Measurements from ENCODE around the gene C10orf120.

C10orf120 gene

DNA sequence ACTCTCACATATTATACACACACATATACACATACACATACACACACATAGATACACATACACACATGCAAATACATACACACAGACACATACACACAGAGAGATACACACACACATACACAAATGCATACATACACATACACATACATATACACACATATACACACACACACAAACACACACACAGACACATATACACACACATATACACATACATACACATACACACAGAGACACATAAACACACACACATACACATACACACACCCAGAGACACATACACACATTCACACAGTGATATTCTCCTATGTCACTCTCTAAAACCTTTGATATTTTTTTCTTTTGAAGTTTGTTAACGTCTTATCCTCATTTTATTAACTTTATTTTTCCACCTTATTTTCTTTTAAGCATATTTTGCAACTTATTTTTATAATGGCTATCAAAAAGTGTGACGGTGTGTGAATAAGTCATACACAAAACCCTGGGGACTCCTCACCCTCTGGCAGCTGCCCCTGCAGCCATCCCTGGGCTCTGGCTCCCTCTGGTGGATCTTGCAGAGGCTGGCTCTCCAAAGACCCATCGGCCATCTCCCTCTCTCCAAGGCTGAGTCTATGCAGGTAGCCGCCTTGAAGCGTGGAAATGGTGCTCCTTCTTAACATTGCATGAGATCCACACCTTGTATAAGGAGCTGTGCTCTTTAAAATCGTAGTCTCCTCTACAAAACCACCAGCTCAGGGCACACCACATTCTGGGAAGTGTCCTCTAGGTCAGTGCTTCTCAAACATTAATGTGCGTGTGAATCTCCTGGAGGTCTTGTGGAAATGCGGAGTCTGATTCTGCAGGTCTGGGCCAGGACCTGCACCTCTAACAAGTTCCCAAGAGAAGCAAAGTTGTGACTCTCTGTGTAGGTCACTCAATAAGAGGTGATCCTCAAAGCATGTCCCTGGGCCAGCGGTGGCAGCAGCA is 4.1 kb upstream of the C10orf120 start:
- DNase-seq (ENCODE audit: low read depth), result peak; percentile 53

DNA sequence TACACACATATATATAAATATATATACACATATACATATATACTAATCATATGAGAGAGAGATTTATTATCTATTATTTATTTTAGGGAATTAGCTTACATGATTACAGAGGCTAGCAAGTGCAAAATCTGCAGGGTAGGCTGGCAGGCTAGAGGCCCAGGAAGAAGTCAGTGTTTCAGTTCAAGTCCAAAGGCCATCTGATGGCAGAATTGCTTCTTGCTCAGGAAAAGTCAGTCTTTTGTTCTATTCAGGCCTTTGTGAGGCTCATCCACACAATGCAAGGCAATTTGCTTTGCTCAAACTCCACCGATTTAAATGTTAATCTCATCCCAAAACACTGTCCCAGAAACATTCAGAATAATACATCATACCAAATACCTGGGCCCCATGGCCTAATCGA is 2.6 kb upstream of the C10orf120 start:
- no peak for DNase-seq (ENCODE audit: low read depth)

DNA sequence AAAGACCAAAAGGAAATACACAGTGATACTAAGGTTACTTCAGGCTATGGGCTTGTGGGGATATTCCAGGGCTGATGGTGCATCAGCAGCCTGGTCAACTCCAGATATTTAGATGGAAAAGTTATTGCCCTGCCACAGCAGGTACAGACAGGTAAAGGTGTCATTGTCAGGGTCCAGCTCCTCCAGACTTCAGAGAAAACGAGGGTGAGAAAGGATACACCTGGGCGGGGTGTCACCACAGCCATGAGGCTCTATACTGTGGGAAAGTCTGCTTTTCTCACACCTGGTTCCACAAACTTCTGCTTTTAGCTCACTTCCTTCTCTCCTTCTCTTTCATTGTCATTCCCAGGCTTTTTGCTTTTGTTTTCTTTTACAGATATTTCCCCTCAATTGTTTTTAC is 2.0 kb upstream of the C10orf120 start:
- no peak for DNase-seq (ENCODE audit: low read depth)

DNA sequence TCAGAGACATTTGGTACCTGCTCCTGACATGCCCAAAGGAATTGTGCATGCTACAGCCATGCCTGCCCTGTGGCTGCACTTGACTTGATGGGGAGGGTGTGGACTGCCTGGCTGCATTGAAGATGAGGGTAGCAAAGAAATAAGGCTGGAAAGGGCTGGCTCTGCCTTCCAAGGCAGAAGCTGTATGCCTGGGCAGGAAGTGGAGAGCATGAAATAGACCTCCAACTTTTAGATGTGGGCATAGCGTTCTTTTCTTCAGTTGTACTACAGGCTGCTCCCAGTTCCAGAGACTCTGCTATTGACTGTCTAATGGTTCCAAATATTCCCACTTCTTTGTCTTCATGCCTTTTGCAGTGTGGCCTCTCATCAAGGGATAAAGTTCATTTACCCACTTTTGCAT is 3.0 kb downstream of the C10orf120 start:
- no peak for DNase-seq (ENCODE audit: low read depth)

DNA sequence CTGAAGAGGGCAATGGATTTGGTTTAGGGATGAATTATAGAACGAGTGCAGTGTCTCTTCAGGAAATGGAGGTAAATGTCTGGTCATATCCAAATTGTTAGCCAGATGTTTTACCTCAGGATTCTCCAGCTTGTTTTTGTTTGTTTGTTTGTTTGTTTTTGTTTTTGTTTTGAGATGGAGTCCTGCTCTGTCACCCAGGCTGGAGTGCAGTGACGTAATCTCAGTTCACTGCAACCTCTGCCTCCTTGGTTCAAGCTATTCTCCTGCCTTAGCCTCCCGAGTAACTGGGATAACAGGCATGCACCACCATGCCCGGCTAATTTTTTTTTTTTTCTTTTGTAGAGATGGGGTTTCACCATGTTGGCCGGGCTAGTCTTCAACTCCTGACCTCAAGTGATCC is 6.9 kb downstream of the C10orf120 start:
- no peak for DNase-seq (ENCODE audit: low read depth)

DNA sequence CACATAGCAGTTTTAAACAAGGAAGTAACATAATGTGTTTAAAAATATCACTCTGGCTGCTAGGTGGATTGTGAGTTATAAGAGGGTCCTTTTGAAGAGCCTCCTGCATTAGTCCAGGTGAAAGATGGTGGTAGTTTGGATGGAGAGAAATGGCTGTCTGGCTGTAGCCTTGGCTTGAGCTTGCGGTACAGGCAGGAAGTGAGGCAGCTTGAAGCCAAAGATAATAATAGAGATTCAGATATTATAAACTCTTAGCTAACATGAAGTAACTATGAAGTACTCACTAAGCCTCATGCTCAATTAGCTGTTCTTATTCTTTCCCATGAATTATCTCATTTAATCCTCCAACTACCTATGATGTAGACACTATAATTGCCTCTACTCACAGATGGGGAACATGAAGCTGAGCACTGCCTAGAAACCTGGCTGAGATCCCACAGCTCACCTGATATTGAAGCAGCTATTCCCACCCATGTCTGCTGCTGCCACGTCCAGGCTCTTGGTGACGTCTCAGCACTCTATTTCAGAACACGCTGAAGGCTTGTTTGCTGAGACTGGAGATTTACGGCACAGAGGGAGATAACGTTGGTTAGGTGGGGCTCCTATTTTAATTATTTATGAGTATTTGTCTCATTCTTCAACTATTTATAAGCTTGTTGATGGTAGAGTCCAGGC is 10.4 kb downstream of the C10orf120 start:
- DNase-seq (ENCODE audit: low read depth), result no peak

DNA sequence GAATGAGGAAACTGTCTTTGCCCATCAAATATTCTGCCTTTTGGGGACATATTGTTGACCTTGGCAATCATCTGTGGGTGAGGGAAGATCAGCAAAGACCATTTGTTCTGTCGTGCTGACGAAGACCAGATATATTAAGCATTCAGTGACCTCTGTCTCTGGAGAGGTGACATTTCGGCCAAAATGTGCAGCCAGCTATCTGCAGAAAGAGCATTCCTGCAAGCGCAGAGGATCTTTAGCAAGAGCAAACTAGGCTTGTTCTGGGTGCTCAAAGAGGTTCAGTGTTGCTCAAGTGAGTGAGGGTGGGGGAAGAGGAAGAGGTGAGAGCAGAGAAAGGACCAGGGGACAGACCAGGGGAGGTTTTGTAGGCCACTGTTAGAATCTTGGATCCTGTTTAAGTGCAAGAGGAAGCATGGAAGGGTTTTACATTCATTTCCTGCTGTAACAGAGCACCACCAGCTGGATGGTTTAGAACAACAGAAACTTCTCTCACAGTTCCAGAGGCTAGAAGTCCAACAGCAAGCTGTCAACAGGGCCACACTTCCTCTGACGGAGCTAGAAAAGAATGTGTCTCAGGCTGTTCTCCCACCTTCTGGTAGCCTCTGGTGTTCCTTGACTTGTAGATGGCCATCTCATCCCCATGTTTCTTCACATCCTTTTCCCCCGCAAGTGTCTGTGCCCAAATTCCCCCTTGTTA is 11.2 kb downstream of the C10orf120 start:
- no peak for DNase-seq (ENCODE audit: low read depth)

DNA sequence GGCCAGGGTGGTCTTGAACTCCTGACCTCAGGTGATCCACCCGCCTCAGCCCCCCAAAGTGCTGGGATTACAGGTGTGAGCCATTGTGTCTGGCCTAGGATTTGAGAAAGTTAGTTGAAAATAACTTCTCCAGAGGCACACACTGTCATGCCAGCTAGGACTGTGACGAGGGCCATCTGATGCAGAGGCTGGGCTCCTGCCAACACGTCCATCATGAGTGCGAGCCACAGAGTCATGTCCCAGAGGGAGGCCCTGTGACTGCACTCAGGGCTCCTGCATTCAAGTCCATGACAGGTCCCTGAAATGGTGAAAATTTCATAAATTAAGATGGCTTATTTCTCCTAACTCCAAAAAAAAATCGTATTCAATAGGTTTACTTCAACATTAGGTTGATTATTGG is 17.1 kb downstream of the C10orf120 start:
- no peak for DNase-seq (ENCODE audit: low read depth)

DNA sequence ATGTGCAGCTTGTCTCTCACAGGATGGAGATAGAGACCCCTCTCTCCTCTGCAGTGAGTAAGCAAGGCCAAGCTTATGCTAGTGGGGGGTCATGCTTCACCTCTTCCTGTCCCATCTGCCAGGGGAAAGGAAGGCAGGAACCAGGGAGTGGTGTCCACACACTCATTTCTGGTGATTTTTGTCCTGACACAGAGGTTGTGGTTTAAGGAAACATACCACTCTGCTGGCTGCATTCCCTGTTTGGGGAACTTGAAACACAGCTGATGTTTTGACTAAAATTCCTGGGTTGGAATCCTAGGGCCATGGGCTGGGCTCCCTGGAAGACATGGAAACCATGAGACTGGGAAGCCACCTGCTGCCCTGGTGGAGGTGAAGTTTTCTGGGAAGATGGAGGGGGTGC is 21.4 kb downstream of the C10orf120 start:
- no peak for DNase-seq (ENCODE audit: low read depth)

DNA sequence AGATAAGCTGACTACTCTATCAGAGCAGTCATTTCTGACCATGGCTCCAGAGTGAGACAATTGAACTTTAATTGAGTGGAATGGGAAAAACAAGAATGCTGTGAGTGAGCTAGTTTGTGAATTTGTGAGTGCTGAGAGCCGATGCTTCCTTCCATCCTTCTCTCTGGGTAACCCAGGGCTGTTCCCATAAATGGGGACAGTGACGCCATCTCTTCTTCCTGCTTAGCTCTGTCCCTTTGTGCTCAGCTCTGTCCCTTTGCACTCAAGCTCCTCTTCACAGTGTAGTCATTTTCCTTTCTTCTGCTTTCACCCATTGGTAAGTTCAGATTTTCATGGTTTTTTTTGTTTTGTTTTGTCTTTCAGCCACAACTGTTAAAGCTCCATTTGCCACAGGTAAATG is 24.4 kb downstream of the C10orf120 start:
- DNase-seq (ENCODE audit: low read depth), result no peak

DNA sequence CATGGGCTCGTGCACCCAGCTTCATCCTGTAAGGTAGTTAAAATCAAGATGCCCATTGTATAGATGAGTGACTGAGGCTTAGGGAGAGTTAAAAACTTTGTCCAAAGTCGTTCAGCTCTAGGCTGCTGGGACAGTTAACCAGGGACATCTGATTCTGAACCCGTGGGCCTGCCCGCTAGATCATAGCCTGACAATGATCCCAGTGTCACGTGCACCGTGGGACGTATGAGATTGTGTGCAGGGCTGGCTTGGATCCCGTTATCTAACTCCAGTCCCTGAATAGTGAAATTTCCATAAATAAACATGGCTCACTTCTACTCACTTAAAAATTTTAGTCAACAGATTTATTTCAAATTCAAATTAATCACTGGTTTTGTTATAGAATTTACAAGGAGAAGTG is 24.9 kb downstream of the C10orf120 start:
- no peak for DNase-seq (ENCODE audit: low read depth)

DNA sequence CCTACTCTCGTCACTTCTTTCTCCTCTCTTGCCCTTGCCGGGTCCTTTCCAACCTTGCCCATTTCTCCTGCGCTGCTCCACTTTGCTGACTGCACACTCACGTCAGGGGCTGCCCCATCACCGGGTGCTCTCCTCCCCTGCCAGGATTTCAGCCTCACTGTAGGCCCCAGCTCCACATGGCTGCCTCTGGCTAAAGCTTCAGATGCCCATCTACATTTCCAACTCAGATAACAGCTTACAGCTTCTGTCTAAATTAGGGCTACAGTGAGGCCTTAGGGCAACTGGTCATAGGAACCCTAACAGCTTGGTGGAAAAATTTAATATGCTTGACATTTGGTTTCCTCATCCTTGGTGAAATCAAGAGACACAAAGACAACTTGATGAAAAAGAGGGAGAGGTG is 25.9 kb downstream of the C10orf120 start:
- DNase-seq (ENCODE audit: low read depth), result no peak

DNA sequence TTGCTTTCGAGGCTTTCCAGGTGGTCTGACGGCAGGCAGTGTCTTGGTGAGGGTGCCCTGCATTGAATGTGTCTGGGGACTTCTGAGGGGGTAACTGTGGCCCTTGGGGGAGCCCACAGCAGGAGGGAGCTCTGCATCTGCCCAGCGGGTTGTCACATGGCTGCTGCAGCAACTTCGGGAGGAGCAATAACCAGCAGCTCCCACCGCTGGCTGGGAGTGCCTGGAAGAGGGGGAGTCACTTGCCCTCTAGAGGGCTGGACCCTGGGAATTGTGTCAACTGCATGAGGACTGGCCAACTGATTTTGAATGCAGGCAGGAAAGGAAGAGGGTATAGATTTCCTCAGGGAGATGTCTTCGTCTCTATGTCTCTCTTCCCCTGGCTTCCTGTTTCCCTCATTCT is 26.4 kb downstream of the C10orf120 start:
- DNase-seq (ENCODE audit: low read depth), result no peak

DNA sequence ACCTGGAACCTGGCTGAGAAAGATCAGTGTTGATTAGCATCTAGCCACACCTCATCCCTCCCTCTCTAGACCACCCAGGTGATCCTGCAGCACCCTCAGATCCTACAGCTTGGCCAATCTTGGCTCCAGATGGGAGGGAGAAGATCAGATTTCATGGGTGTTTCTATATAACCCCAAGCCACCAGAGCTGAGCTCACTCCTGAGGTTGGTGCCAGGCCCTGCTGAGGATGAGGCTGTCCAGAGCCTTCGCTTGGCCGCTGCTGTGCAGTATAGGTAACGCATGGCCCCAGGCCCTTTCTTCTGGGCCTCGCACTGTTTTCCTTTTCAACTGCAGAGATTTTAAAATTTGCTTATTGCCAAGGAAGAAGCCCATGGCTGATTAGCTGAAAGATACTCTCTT is 27.0 kb downstream of the C10orf120 start:
- DNase-seq (ENCODE audit: low read depth), result no peak

DNA sequence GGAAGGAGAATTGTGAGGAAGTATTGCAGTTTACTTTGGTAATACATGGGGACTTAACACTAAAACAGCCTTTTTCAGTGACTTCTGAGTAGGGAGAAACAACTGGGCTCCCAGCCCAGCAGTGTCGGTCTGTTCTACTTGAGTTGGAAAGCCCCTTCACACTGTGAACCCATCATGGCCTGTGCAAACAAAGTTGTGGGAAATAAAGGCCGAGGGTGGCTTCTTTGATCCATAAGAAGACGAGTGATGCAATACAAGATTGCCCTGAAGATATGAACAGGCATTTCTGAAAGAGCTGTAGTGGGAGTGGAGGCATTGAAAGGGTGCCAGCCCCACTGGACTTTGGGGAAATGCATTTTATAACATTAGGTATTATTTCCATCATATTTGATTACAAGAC is 28.3 kb downstream of the C10orf120 start:
- DNase-seq (ENCODE audit: low read depth), result no peak

DNA sequence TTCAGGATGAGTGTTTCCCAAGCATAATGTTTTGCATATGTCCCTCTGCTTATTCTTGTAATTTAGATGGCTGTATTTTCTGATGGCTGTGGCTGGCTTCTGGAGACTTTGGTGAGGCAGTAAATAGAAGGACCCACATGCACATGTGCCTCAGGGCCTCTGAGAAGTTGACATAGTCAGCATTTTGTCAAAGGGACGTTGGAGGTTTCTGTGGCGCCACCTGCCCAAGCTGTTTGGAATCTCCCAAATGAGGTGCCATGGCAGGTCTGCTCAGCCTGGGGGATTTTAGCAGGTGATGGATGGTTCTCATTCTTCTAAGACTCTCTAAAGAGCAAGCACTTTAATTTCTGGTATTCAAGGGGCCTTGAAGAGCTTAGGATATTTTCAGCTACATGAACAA is 29.8 kb downstream of the C10orf120 start:
- no peak for DNase-seq (ENCODE audit: low read depth)

DNA sequence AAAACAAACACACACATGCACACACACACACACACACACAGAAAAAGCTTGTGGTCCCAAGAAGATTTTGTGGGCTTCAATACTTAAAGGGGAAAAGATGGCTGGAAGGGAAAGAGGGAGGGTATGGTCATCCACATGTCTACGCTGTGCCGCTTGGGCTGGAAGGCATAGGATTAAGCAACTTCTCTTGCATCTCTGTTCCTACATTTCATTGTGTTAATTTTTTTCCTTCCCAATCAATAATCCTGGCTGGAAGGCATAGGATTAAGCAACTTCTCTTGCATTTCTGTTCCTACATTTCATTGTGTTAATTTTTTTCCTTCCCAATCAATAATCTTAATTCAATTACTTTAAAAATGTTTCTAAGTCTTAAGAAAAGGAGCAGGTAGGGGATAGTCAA is 30.6 kb downstream of the C10orf120 start:
- DNase-seq (ENCODE audit: low read depth), result no peak

DNA sequence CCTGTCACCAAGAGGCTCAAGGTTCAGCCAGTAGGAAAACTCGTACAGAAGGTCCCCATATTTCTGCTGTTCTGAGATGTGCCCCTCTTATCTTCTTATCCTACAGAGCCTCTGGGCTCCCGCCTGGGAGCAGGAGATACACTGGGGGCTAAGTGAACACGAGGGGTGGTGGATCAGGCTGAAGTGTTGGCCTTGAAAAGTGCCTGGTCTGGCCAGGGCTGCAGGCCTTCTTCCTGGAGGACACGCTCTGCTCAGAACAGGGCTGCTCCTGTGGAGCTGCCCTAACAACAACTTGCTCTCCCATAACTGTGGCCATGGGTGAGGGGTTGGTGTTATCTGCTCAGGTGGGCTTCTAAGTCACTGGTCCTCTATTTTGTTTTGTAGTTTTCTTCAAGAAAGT is 33.7 kb downstream of the C10orf120 start:
- no peak for DNase-seq (ENCODE audit: low read depth)

DNA sequence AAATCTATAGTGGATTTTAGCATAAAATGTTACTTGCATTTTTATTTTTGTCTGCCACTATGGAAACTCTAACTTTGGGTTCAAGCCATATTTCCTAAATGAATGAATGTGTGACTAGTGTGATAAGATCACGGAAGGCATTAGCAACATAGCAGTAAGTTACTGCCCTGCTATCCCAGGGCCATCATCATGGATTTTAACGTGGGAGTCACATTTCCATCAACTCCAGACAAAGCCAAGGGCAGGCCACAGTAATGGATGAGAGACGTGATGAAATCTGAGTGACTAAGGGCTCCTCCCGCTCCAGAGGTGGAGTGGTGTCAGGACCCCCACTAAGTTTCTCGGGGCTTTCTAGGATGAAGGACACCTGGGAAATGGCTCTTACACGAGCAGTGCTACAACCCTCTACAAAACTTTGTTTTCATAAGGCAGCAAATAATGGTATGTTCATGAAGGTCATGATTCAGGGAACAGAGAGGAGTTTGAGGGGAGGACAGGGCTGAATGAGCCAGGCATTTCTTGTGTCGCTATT is 34.3 kb downstream of the C10orf120 start:
- DNase-seq (ENCODE audit: low read depth), result no peak

DNA sequence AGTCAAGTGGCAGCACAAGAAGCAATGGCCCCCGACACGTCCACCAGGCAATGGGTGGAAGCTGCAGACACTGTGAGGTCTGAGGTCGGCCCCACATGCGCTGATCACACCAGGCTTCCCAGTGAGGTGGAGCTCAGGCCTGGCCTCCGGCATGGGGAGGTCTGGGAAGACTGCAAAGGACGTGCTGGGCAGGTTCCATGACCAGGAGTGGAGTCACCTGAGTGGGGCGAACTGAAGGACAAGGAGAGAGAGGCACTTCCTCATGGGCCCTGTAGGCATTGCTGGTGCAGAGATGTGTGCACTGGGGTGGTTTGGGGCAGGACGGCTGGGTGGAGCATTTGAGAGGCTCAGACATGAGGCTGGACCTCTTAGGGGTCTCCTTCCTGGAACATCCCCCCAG is 35.1 kb downstream of the C10orf120 start:
- DNase-seq (ENCODE audit: low read depth), result no peak

DNA sequence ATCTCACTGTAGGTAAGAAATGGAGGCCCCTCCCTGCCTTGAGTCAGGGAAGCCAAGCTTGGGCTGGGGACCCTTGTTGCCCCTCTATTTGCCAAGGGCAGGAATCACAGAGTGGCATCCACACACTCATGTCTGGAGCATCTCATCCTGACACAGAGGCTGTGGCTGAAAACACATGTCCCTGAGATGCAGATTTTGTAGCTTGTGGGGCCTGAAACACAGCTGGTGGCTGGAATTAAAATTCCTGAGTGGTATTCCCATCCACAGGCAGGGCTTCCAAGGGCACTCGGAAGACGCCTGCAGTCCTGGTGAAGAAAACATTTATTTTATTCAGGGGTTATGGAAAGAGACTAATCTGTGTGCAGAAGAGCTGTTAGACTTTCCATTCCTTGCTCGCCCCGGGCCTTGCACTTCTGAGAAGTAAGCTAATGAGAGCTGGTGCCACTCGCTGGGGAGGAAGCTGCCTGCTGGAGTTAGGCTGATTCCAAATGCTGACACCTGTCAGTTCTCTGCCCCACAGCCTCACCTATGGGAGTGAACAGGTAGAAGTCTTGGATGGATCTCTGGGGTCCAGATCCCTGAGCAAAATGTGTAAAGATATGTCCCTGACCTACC is 36.0 kb downstream of the C10orf120 start:
- DNase-seq (ENCODE audit: low read depth), result no peak

DNA sequence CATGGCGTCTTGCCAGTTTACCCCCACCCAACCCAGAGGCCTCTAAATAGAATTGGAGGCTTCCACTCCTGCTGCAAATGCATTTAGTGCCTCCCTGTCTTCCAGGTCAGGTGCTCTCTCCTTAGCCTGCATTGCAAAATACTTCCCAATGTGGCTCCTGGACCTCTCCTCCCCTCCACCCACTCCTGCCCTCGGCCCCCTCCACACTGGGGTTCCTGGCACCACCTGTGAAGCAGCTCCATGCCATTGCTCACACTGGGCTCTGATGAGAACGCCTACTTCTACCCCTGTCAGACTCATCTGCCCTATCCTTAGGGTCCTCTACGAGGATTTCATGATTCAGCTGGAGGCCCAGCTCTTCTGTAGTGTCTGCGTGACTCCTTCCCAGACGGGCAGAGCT is 37.4 kb downstream of the C10orf120 start:
- no peak for DNase-seq (ENCODE audit: low read depth)

Data from iris pigment epithelial cell (primary cell).